HG03520 (cell line): ENCODE measurements around the gene CTSA.

Source experiments
- ATAC-seq: cut with Tn5 transposase; IDR thresholded peaks from one replicate; pipeline ENCODE4 v1.9.1; 2021; ENCODE audit warnings: mild to moderate bottlenecking, moderate library complexity; ENCODE audit not compliant: unreplicated experiment

CTSA gene

DNA sequence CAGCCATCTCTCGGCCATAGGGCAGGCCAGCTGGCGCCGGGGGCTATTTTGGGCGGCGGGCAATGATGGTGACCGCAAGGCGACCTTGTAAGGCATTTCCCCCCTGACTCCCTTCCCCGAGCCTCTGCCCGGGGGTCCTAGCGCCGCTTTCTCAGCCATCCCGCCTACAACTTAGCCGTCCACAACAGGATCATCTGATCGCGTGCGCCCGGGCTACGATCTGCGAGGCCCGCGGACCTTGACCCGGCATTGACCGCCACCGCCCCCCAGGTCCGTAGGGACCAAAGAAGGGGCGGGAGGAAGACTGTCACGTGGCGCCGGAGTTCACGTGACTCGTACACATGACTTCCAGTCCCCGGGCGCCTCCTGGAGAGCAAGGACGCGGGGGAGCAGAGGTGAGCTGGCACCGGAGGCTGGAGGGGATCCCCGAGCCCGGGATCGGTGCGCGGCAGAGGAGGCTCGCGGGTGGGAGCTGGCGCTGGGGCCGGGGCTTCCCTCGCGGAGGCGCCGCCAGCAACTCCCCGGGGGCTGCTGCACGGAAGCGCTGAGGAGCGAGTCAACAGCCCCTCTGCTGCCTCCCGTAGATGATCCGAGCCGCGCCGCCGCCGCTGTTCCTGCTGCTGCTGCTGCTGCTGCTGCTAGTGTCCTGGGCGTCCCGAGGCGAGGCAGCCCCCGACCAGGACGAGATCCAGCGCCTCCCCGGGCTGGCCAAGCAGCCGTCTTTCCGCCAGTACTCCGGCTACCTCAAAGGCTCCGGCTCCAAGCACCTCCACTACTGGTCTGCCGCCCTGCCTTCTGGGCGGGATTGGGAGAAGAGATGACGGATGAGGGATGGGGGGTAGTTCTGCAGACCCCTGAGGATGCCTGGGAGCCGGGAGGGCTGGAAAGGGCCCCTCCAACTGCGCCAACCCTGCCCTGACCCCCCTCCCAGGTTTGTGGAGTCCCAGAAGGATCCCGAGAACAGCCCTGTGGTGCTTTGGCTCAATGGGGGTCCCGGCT lies at the start of gene CTSA, which contains the start of gene NEURL2:
Gene CTSA (plus strand): TSS at position 351 of the 999 bp plus-strand sequence. CDS start 234 bp downstream, at position 585.
Gene NEURL2 (minus strand): TSS at position 224 of the 999 bp plus-strand sequence. CDS start 217 bp downstream, at position 7.
- ATAC-seq, result peak; percentile 61

DNA sequence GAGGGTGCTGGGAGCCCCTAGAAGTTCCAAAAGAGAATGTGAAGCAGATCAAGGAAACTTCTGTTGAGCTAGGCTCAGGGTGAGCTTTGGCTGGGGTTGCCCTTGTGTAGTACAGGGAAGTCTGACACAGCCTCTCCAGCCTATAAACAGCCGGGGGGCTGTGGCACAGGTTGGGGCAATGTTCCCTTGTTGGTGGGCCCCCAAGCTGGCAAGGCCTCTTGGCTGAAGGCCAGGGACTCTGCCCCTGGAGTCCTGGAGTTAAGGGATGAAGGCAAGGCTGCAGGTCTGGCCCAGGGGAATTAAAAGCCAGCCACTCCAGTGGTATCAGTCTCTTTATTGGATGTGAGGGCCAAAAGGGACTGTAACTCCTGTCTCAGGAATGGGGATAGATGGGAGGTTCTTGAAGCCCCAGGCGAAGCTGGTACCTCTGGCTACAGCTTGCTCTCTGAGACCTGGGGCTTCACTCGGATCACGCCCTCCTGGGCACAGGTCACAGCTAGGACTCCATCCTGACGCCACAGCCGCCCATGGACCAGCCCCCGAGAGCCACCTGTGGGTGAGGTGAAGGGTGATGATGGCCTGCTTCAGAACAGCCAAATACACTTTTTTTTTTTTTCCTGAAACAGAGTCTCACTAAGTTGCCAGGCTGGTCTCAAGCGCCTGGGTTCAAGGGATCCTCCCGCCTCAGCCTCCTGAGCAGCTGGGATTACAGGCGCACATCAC lies 49.6 kb upstream of the CTSA start:
- ATAC-seq, result no peak

GRCh38 chr20:45842169-45842812 lies 48.8 kb upstream of the CTSA start:
- no peak for ATAC-seq

DNA sequence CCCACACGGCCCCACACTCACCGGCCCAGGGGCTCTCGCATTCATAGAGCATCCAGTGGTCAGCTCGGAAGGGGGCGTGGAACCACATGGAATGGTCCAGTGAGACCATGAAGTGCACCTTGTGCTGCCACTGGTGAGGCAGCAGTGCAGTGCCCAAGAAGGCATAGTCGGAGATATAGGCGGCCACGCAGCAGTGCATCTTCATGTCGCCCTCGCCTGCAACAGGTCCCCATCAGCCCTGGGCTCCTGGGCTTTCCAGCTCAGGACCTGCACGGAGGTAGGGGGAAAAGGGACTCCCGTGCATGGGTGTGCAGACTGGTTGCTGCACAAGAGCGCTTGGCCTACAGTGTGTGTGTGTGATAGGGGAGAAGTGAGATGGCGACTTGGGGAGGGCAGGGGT lies 47.6 kb upstream of the CTSA start:
- no peak for ATAC-seq

DNA sequence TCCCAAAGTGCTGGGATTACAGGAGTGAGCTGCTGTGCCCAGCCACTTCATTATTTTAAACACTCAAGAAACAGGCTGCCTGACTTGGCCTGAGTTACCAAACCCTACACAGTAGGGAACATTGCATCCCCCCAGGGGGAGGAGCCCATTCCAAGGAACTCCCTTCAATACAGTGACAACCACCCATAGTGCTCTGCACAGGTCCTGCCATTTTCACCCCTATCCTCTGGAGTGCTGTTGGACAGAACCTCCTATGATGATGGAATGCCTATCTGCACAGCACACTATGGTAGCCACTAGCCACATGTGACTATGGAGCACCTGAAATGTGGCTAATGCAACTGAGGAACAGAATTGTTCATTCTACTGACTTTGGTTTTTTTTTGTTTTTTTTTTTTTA lies 45.7 kb upstream of the CTSA start:
- no peak for ATAC-seq

DNA sequence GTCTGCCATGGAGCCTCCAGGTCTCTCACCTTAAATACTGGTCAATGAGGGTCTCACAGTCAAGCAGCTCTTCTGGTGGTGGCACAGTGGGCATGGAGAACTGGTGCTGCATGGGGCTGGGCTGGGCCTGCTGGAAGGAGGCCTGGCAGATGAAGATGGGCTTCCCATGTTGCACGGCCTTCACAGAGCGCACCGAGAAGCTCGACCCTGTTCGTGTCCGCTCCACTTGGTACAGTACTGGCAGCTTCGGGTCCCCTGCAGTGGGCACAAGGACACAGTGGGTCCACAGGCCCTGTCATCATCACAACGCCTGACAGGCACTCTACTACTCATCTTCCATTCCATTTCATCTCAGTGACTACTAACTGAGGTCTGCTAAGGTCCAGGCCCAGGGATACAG lies 42.7 kb upstream of the CTSA start:
- ATAC-seq, result no peak

GRCh38 chr20:45848969-45849582 lies 42.1 kb upstream of the CTSA start:
- no peak for ATAC-seq

GRCh38 chr20:45850238-45850637 lies 40.9 kb upstream of the CTSA start:
- no peak for ATAC-seq

DNA sequence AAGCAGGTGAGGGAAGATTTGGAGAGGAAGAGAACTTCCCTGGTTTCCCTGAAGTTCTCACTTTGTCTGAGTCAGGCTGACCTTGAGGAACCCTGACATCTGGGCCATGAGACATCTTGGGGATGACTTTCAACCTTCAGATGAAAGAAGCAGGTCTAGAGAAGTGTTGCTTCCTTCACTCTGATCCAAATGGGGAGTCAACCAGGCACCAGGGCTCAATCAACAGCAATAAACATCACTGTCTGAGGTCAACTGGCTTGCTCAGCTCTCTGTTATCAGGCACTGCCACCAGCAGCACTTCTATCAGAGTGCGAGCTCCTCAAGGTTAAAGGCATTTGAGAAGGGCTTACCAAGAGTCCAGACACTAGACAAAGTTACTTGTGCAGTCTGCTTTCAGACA lies 40.2 kb upstream of the CTSA start:
- ATAC-seq, result no peak

- no peak for ATAC-seq
These were observed 39.6 kb upstream of the CTSA start for GRCh38 chr20:45851501-45851900.

- no peak for ATAC-seq
These were observed 38.8 kb upstream of the CTSA start for GRCh38 chr20:45852326-45852725.

- ATAC-seq, result no peak
These were observed 37.7 kb upstream of the CTSA start for GRCh38 chr20:45853484-45853883.

- ATAC-seq, result peak; percentile 94
These were observed 33.8 kb upstream of the CTSA start, which contains the start of the genes ACOT8 and ZSWIM3 for GRCh38 chr20:45857114-45857881. Gene ACOT8, minus strand, starts transcription at chr20:45857392. Its CDS starts 77 bp downstream, at chr20:45857315. Gene ZSWIM3, plus strand, starts transcription at chr20:45857614. Its CDS starts 212 bp downstream, at chr20:45857826.

DNA sequence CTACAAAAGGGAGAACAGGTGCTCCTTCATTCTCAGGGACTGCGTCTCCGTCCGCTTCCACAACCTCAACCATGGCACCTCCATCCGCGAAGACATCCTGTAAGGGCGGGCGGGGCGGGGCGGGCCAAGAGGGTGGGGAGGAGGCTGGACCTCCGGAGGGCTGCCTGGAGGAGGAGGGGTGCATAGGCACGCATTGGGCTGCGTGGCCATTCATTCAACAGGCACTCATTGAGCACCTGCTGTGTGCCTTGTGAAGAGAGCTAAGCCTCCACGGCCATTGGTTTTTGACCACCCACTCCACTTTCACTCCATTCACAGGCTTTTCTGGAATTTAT lies 33.3 kb upstream of the CTSA start:
- ATAC-seq, result peak; percentile 9

GRCh38 chr20:45859916-45860315 lies 31.2 kb upstream of the CTSA start:
- no peak for ATAC-seq

GRCh38 chr20:45860560-45861220 lies 30.4 kb upstream of the CTSA start:
- no peak for ATAC-seq

GRCh38 chr20:45861221-45862075 lies 29.7 kb upstream of the CTSA start:
- no peak for ATAC-seq
